Erythroblast (primary cell): ENCODE measurements around the gene ZNF616.

Experiments used
- GATA1 ChIP-seq: IDR thresholded peaks from 2 replicates; pipeline ENCODE4 v1.6.1; 2011; ENCODE audit warnings: low read depth, mild to moderate bottlenecking, control low read depth, low read length, moderate library complexity
- POLR2A ChIP-seq: IDR thresholded peaks from 2 replicates; pipeline ENCODE4 v1.6.1; 2011; ENCODE audit warnings: mild to moderate bottlenecking, low read length

DNA sequence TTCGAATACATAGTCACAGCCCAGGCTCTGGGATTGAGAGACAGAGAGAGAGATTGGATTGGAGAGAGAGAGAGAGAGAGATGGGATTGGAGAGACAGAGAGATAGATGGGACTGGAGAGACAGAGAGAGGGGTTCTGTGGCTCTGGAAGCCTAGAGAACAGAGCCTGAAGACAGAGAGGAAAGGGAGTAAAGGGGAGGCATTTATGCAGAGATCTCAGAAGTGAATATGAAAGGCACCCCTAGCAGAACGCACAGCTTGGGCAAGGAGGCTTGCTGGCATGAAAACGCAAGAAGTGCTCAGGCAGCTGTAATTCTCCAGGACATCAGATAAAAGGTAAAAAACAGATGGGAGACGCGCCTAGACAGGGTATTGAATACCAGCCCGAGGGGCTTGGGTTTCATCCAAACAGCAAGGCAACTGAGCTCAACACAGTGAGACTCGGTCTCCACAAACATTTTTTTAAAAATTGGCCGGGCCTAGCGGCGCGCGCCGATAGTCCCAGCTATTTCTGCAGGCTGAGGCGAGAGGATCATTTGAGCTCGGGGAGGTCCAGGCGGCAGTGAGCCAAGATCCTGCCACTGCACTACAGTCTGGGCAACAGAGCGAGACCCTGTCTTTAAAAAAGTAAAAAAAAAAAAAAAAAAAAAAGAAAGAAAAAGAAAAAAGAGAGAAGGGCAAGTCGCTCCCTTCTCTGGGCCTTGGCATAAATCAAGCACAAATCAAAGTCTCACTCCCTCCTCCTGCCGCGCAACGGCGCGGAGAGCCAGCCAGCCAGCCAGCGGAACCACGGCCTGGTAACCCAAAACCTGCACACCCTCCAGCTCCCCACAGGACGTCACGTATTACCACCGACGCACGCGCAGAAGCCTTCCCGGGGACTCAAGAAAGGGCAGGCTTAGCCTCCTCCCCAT is 49.3 kb upstream of the ZNF616 start:
- TF ChIP-seq POLR2A (no peak), GATA1 (no peak)
